NCI-H2107 treated with DMSO at 0.1 percent for 48 hours (cell line): ENCODE data around the gene SESN3.
"Not testable (repeated sequence)": the region's sequence is repeated elsewhere in the genome, so short reads cannot be mapped to it uniquely, and the experiment has no call there.

Source experiments
- DNase-seq: peaks from one replicate; lab custom pipeline; 2025; ENCODE audit not compliant: unreplicated experiment; lab: John Stamatoyannopoulos, UW

Gene SESN3, protein sequence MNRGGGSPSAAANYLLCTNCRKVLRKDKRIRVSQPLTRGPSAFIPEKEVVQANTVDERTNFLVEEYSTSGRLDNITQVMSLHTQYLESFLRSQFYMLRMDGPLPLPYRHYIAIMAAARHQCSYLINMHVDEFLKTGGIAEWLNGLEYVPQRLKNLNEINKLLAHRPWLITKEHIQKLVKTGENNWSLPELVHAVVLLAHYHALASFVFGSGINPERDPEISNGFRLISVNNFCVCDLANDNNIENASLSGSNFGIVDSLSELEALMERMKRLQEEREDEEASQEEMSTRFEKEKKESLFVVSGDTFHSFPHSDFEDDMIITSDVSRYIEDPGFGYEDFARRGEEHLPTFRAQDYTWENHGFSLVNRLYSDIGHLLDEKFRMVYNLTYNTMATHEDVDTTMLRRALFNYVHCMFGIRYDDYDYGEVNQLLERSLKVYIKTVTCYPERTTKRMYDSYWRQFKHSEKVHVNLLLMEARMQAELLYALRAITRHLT

DNA sequence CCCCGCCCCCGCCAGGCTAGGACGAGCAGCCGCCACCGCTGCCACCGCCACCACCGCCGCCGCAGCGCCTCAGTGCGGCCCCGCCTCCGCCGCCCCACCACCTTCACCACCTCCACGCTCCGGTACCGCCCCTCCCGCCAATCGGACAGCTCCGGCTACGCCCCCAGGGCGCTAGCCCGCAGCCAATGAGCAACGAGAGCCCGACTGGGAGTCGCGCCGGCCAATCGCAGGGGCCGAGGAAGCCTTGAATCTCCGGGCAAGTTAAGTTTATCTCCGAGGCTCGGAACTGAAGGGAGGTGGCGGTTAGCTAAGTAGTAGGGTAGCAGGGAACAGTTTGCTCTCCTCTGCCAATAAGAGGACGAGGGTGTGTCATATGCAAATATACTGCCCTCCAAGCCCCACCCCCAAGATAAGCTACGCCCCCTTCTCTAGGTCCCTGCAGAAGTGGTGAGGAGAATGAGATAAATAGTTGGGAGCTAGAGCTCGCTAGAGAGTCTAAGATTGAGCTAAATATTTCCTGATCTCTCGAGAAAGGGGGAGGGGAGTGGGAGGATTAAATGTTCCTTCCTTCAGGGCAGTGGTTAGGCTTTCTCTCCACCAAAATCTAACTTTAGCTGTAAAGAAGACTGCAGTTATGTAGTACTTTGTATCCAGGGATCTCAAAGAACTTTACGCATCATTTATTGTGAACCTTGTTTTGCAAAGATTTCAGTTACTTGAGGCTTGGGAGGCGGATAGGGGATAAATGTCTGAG, at the start of gene SESN3:
Gene SESN3 (minus strand): TSS at position 76 of the 754 bp plus-strand sequence. CDS start 342 bp downstream, outside the sequence.
- peak; percentile 98 for DNase-seq

DNA sequence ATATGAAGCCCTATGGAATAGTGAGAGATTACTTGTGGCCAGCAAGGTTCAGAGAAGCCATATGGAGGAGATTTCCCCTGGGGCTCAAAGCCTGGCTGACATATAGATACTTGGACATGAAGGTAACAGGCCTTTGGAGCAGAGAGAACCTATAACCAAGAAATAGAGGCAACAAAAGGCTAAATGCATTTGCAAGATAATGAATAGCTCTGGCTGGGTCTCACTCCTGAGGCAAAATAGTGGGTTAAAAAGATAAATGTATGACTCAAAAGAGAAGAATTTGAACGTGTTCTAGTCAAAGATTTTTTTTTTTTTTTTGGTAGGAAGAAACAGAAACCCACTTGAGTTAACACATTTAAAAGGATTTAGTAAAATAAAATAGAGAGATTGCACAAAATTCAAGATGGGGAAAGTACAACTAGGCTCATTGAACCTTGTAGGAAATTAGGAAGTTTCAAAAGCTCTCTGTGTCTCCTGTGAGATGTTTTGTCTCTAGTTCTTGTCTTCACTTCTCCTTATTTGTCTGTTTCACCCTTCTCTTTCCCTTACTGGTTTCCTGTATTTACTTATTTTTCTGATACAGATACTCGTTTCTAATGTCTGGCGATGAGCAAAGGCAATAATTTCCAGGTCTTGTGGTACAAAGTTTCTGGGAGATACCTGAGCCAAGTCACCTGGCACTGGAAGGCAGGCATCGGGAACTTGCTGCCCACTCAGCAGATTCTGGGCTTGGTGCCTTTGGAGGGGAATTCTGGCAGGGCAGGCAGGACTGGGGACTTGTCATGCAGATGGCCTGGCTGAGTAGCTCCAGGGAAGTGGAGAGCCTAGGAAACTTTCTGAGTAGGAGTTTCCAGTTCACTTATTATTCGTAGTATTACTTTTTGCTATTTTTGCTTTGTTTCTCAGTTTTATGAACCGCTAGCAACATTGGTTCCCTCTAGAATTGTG, 49.2 kb upstream of the SESN3 start:
- DNase-seq, result no peak

DNA sequence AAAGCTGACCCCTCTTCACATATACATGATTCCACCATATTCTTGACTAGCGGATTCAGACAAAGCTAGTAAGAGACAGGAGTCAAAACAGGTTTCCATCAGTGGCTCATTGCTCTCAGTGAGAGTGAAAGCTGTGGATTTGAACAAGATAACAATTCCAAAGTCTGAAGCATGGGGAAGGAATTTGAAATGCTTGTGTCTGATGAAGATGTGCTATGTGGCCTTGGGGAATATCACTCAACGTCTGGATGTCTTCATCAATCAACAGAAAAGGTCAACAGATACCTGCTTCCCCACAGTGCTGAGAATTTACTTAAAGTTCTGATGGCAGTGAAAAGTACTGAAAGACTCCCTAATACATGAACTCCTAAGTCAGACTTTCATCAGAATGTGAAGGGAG, 46.9 kb upstream of the SESN3 start:
- DNase-seq, result no peak

DNA sequence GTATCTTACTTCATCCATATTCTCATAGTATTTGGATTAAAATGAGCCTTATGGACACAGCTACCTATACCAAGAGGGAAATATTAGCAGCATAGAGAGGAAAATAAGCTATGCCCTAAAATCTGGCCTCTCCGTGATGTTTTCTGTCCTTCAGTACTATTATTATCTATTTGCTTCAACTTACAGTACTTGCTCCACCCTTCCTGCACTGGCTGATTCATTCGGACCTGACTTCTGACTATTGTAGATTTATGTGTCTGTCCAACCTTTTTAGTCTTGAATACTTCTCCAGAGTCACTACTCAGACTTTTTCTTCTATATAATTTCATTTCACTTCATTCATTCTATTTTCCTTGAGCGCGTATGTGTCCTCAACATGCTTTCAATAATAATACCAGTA, 45.1 kb upstream of the SESN3 start:
- no peak for DNase-seq

DNA sequence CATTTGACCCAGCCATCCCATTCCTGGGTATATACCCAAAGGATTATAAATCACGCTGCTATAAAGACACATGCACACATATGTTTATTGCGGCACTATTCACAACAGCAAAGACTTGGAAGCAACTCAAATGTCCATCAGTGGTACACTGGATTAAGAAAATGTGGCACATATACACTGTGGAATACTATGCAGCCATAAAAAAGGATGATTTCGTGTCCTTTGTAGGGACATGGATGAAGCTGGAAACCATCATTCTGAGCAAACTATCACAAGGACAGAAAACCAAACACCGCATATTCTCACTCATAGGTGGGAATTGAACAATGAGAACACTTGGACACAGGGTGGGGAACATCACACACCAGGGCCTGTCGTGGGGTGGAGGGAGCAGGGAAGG, 42.6 kb upstream of the SESN3 start:
- not testable (repeated sequence) for DNase-seq

DNA sequence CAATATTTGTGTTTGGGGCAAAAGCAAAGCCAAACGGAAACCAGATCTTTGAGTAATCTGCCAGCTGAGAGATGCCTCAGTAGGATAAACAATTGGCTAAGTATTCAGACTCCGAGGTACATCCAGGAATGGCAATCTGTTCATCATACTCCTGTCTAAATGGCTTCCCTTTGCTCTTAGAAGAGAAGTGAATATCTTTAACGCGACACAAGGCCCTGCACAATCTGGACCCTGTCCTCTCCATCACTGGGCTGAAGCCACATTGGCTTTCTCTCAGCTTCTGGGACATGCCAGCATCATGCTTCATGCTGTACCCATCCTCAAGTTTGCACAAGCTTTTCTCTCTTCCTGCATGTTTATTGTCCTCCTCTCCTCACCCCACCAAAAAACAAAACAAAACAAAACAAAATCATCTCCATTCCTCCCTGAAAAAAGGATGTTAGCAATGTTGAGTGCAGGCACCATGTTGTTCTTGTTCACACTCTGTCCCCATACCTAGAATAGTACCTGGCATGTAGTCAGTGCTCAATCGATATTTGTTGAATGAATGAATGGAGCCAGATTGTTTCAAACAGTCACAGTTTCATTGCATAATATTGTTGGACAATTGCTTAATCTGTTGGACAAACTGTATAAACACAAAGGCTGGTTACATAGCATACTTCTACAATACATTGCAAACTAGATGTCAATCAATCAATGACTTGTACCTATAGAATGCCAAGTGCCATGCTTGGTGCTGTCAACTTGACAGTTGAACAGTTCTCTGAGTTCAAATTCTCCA, 38.2 kb upstream of the SESN3 start:
- DNase-seq, result no peak

DNA sequence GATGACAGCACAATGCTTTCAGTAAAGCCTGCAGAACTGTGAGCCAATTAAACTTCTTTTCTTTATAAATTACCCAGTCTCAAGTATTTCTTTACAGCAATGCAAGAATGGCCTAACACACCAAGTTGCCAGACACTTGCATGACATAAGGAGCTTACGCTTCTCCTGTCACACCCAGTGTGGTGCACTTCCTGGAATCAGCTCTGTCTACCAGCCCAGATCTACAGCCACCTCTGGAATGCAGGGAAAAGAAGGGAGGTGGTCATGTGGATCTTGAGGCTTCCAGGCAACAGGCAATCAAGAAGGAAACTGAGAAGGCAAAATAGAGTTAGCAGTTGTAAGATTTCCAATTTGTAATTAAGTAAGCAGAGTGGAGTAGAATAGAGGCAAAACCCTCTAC, 37.4 kb upstream of the SESN3 start:
- DNase-seq, result no peak

DNA sequence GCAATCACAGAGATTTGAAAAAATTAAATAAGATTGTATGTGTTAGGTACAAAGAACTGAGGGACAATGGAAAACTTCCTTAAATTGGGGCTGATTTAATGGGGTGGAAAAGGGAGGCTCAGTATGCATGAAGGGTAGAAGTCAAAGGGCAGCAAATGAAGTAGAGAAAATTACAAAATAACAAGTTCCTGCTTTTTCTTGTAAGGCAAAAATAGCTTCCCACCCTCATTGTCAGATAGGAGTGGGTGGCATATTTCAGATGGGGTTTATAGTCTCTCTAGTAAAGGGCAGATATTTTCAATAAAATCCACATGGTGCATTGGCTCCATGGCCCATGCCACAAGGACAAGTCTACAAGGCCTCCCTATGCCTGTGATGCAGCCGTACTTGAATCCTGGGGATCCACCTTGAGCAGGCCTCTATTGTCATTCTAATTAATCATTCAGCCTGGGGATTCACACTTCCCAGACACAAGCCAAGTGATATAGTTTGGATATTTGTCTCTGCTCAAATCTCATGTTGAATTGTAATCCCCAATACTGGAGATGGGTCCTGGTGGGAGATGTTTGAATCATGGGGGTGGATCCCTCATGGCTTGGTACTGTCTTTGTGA, 36.7 kb upstream of the SESN3 start:
- DNase-seq, result no peak

DNA sequence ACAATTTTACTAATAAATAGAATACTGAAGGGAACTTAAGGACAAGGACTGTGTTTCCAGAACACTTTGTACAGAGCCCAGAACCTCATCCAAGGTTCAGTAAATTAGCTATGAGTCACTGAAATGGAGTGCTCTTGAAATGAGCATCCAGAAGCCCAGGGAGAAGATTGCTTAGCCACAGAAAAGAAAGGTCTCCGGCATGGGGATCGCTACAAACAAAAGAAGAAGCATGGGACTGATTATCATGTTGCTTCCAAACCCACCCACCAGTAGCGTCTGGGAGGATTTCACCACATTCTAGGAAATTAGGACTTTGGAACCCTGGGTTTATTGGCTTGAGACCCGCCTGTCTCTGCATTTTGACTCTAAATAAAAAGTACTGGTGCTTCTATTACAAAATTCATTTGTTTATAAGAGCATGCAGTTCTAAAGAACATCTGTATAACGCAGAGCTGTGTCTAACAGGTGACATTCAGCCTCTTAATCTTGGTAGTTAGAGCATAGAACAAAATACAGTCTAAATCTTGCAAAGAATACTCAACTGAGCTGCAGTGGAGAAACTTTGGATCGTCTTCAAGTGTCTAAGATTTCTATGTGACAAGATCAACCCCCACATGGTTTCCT, 35.9 kb upstream of the SESN3 start:
- DNase-seq, result no peak

DNA sequence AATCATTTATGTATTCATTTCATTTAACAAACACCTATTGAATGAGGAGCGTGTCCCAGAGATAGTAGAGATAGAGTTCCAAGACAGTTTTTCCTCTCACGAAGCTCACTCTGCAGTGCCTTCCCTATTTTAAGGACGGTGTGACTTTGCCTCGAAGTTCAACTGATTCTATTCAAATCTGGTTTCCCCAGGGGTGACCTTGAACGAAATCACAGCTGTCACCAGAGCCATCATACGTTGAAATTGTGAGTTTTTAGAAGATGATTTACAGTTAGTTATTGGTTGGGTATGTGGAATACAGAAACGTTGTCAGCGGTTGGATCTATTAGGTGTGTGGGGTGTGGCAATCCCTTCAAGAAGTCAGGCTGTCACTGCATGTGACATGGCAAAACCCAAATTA, 33.9 kb upstream of the SESN3 start:
- DNase-seq, result no peak

DNA sequence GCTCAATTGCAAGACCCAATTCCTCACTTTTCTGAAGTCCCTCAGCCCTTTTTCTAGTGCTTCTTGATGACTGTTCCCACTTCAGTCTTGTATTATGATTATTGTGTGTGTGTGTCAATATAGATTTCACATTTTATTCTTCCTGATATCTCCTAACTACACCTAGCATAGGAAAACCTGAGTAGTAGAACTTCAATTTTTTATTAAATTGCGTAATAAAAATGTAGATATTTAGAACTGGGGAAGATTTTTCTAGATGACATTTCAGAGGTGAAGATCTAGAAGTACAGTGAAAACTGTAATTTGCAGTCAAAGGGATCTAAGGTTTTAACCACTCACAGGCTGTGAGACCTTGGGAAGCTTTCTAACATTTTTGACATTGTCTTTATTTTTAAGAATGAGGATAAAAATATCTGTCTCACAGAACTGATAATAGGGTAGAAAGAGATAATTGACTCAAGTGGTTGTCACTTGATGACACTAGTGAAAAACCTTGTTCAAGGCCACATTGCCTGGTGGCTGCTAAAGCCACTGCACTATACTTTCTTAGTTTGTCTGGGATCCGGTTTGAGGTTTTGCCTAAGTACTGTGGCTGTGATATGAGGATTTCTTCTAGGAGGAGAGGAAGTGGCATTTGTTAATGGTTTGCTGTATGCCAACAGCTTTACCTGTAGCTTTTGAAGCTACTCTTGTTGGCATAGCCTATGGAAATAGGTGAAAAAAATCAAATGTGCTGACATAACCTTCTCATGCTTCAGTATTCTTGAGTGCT, 32.2 kb upstream of the SESN3 start:
- no peak for DNase-seq

DNA sequence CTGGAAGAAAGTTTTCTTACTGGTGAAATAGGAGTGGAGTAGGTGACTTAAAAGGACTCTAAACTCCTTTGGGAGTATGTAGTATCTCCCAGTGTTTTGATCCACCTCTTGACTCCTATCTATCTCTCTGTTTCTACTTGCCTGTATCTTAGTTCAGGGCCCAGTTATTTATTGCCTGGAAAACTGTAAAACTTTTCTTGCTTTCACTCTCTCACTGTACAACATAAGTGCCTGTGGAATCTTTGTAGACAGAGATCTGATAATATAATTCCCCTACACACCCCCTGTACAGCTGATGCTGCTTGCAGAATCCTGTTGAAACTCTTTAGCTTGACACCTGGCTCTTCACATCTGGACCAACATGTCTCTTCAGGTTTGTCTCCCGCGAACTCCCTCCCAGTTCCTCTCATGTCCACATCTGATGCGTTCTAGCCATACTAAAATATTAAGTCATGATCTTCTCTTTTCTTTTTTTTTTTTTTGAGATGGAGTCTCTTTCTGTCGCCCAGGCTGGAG, 26.5 kb upstream of the SESN3 start:
- no peak for DNase-seq

DNA sequence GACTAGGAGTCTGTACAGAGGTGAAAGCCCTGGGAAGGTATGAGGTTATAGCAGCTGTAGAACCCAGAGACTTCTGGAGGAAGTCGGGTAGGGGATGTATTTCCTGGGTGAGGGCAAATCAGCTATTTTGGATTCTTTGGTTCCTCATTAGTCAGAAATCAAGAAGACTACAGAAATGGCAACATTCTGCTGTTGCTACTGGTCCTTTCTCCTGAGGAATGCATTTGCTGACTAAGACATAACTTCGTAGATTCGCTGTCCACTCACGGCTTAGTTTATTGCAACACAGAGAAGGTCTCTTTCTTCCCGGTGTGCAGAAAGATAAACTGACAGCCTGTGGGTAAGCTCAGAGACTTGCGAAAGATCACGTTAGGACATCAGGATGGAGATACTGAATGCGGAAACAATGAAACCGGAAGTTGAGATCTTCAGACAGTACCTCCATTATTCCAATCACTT, 25.3 kb upstream of the SESN3 start:
- no peak for DNase-seq

DNA sequence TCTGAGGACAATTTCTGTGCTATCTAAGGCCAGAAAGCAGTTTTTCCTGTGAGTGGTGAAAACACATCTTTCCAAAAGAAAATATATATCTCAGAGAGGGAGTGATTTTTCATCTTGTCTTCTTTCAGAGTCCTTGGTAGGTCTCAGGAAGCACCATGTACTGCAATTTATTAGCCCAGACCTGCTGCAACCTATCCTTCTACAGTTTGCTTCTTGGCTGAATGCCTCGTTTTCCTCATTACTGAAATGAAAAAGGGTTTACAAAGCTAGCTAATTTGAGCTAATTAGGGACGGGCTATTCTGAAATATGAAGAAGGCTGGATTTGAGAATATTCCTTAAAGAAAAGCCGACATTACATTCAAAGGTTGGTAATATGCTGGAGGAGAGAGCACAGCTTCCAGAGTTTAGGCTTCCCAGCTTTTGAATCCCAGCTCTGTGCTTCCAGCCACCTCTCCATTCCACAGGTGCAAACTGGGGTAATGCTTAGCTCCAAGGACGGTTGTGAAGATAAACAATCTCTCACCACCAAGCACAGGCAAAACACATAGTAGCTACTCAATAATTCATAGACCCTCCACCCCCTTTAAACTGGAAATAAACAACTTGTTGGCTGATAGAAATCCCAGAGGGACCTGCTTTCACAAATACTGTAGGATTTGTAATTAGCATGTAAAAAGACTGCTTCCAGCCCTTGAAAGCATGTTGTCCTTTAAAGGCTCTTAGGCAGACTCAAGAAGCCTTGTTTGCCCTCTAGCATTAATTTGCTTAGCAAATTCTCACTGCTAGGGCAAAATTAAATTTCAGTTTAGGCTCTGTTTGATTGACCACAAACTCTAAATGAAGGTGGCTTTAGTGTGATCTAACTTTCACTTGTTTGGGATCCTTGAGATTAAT, 24.5 kb upstream of the SESN3 start:
- peak; percentile 45 for DNase-seq

DNA sequence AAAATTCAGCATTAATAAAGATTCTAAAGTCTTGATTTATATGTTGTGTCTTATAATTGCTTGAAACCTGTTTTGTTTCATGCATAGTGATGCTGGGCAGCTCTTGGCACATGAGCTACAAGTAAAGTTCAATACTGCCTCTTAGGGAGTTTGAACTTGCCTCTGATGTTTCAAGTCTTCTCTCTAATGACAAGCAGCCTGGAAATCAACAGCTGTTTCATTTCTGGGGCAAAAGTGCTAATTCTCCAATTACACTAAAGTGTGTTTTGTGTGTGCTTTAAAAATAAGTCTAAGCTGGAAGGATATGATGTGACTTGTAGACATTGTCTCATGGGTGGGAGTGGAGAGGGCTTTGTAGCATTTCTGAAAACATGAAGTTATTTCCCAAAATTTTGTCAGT, 23.7 kb upstream of the SESN3 start:
- DNase-seq, result no peak

DNA sequence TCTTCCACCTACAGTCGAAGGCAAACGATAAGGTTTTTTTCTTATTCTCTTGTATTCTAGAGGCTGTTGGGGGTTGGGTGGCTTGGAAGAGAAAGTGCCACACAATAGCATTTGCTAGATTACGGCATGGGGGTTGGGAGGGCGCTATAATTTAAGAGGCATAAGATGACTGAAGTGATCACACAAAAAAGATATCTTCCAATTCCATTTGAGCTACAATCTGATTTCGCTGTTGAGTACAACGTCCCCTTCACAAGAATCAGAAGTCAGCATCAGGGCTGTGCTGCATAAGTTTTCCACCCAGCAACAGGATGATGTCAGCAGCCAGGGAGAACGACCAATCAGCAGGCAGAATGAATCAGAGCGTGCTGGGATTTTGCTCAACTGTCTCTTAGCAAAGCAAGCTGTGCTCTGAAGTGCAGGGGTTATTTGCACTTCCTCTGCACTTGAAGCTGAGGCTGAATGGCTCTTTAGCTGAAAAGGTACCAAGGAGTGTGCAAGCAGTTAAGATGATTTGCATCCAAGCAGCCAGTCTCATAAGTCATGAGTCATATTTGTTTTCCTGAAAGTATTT, 23.2 kb upstream of the SESN3 start:
- DNase-seq, result peak; percentile 96

DNA sequence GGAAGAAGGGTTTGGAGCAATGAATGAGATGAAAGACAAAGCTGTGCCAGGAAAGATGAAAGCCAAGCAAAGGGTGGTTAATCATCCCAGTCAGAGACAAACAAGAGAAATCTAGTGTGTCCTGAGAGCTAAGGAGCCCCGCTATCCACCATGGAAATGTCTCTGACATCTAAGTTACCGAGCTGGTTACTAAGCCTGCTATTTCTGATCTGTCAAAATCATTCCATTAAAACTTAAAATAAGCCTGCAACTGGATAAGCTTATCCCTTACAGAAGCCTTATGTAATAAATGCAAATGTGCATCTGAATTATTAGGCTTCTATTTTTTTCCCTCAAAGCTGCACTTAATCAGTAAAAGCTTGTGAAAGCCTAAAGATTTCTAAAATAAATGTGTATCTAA, 22.1 kb upstream of the SESN3 start:
- no peak for DNase-seq
